ENCODE results near the gene AKT1. TPM values are rescaled to one million over a fixed set of nuclear protein-coding genes. Genes with fewer than 3 reads are reported as not detected.

Gene AKT1
- total and polyA plus RNA-seq, 2 experiments from 2014 or later = 19.2 to 78.7 TPM

GRCh38 chr14:104768437-104769323, 26.9 kb downstream of the AKT1 start:
- H3K9me3 Mint-ChIP-seq = peaks cover 12% of the 10 kb centered on the region
- Histone ChIP-seq H3K9me2 (ENCODE audit: insufficient read depth) (no peaks in the 10 kb centered on the region; the same call in 1 of the 2 replicates), H4K20me1 (replicated peaks; ENCODE audit: insufficient read depth) (no peaks in the 10 kb centered on the region), H3K79me2 (replicated peaks; ENCODE audit: insufficient read depth) (no peaks in the 10 kb centered on the region), H3K27ac (ENCODE audit: low read depth) (no peak overlapping the region), H3F3A (replicated peaks; ENCODE audit: low read depth) (peaks cover 9% of the 10 kb centered on the region; the same call in 1 of the 2 replicates), H3K27me3 (ENCODE audit: insufficient read depth) (no peaks in the 10 kb centered on the region), H3K4me3 (peak overlapping the region; percentile 41; the same call in 1 of the 2 replicates), H3K36me3 (ENCODE audit: insufficient read depth) (0 out of 2 replicates have a peak, but pooled peaks cover 5% of the 10 kb centered on the region), H3K4me1 (ENCODE audit: insufficient read depth) (peaks cover 11% of the 10 kb centered on the region), H3K4me2 (peak overlapping the region; percentile 72), H2AFZ (no peak overlapping the region)
- H3K4me3 Mint-ChIP-seq = peak overlapping the region; percentile 43; the same call in 2 of the 3 replicates
- H3K27ac Mint-ChIP-seq = peak overlapping the region; percentile 90
- peaks cover 3% of the 10 kb centered on the region for H3K27me3 Mint-ChIP-seq (ENCODE audit: insufficient read depth, low read depth, poor library complexity)
- ATAC-seq = peak; percentile 86
- peaks cover 17% of the 10 kb centered on the region for H3K4me1 Mint-ChIP-seq
- peak; percentile 91 for DNase-seq (ENCODE audit: low spot score)
- TF ChIP-seq ETS1 (IDR thresholded peaks at IDR 0.05) (no peak), CREB1 (CRISPR knock-in tag; IDR thresholded peaks at IDR 0.05; ENCODE audit: low read depth) (no peak), CTCF (conservative IDR thresholded peaks at IDR 0.05; ENCODE audit: low read depth in 2 of 2) (peak; percentile 56 to 94), NANOG (IDR thresholded peaks at IDR 0.05; ENCODE audit: borderline replicate concordance) (no peak), POLR2AphosphoS5 (IDR thresholded peaks at IDR 0.05; ENCODE audit: low read depth) (peak; percentile 55), EZH2 (IDR thresholded peaks at IDR 0.05; ENCODE audit: low read depth, unreplicated experiment) (no peak), JUNB (IDR thresholded peaks at IDR 0.05; ENCODE audit: unreplicated experiment) (no peak), ZNF462 (CRISPR knock-in tag; IDR thresholded peaks at IDR 0.05) (no peak), REST (IDR thresholded peaks at IDR 0.05; ENCODE audit: unreplicated experiment) (no peak), ZNF331 (CRISPR knock-in tag; IDR thresholded peaks at IDR 0.05; ENCODE audit: low read depth) (no peak)
- peaks cover 51% of the 10 kb centered on the region for H3K36me3 Mint-ChIP-seq (ENCODE audit: low read depth)

All from GM23338 (cell line).